HG02970 (cell line): ENCODE data around the gene PRPF31.

ENCODE experiments used
- ATAC-seq: cut with Tn5 transposase; IDR thresholded peaks from one replicate; pipeline ENCODE4 v1.9.1; 2021; ENCODE audit warnings: mild to moderate bottlenecking, moderate library complexity, moderate number of reproducible peaks; ENCODE audit not compliant: unreplicated experiment, low FRiP score

The PRPF31 gene

GRCh38 chr19:54180691-54181091 is 65.1 kb downstream of the PRPF31 start:
- no peak for ATAC-seq
